ENCODE measurements around the gene ADAT2. TPM values are rescaled to one million over a fixed set of nuclear protein-coding genes. Genes with fewer than 3 reads are reported as not detected.

ADAT2 gene
- total and polyA plus RNA-seq, 10 of the 15 experiments (the other 5 are each of a cell fraction or from before 2014, with no cell fraction given): 7.8 to 38.6 (median 17.3) TPM

GRCh38 chr6:143486752-143487151 lies 36.3 kb upstream of the ADAT2 start:
- H3K27ac ChIP-seq (ENCODE audit: control insufficient read depth, insufficient read depth): no peak overlapping the region
- no peaks in the 10 kb centered on the region for H3K9me3 ChIP-seq (replicated peaks; ENCODE audit: control insufficient read depth, insufficient read depth, low read length)
- no peaks in the 10 kb centered on the region for H3K27me3 ChIP-seq (replicated peaks in 1 of 2; ENCODE audit: control insufficient read depth in 2 of 2, insufficient read depth in 2 of 2, low read length in 1 of 2)
- ChIA-PET RAD21 (ENCODE audit: unreplicated experiment) (no interaction called here), SMC1A (ENCODE audit: uncharacterized antibody, unreplicated experiment) (interaction anchor here (1.0 to 1.3 kb wide), 3 partner anchors 8 to 119 kb away, joined by 3 to 6 read pairs (median 3); no protein-coding TSS in a partner anchor), CTCF (interaction anchor here (0.8 kb wide), 1 partner anchor 10 kb away, joined by 3 read pairs; no protein-coding TSS in a partner anchor), POLR2A (no interaction called here)
- H2AFZ ChIP-seq (ENCODE audit: control insufficient read depth, low read depth, low read length): no peak overlapping the region
- TF ChIP-seq MEF2A (IDR thresholded peaks at IDR 0.05; ENCODE audit: insufficient read depth, low read depth, low read length): no peak
- TF ChIP-seq ZBTB40 (IDR thresholded peaks at IDR 0.05; ENCODE audit: borderline replicate concordance): peak; percentile 41
- no peaks in the 10 kb centered on the region for H3K4me1 ChIP-seq (ENCODE audit: control insufficient read depth, insufficient read depth, low read length)
- WGBS (ENCODE audit: insufficient coverage, insufficient replicate concordance, low lambda C conversion rate, missing lambda C conversion rate): 94% methylated on average over 3 of the region's 3 CpGs
- FAIRE-seq (no peak), ATAC-seq (no peak), DNase-seq (ENCODE audit: low read depth, low spot score) (no peak)
- H3K79me2 ChIP-seq (ENCODE audit: control insufficient read depth, insufficient read depth, low read length): no peaks in the 10 kb centered on the region
- no peaks in the 10 kb centered on the region for H4K20me1 ChIP-seq (ENCODE audit: control insufficient read depth, insufficient read depth)
- in situ Hi-C loops (cut with MboI) (no loop called here), intact Hi-C loops (cut with micrococcal nuclease; ENCODE audit: unreplicated experiment) (no loop called here)
- no peak overlapping the region for H3K4me2 ChIP-seq (ENCODE audit: control insufficient read depth, insufficient read depth)
- no peak overlapping the region for H3K4me3 ChIP-seq
- no peak overlapping the region for H3K9ac ChIP-seq (ENCODE audit: control insufficient read depth, insufficient read depth, low read length)
- BruUV-seq (replicated peaks): no TSS peak
- H3K36me3 ChIP-seq (ENCODE audit: control insufficient read depth in 2 of 2, insufficient read depth in 2 of 2, low read length in 1 of 2): no peaks in the 10 kb centered on the region; a peak in 2 of 4 replicates

Data from GM12878 (cell line).